ENCODE measurements around the gene DAB1. TPM values are rescaled to one million over a fixed set of nuclear protein-coding genes. Genes with fewer than 3 reads are reported as not detected.

Gene DAB1
- total RNA-seq, 1 donor from 2014 or later: 0.27 TPM

- H3K4me3 Mint-ChIP-seq (ENCODE audit: unreplicated experiment): no peak overlapping the region
- TF ChIP-seq CTCF (IDR thresholded peaks at IDR 0.05): no peak
- no peaks in the 10 kb centered on the region for H3K4me1 Mint-ChIP-seq (ENCODE audit: unreplicated experiment)
- DNase-seq (ENCODE audit: extremely low spot score, unreplicated experiment): no peak
- no peaks in the 10 kb centered on the region for H3K36me3 Mint-ChIP-seq (ENCODE audit: unreplicated experiment)
- no peaks in the 10 kb centered on the region for H3K9me3 Mint-ChIP-seq (ENCODE audit: unreplicated experiment)
- H3K27ac Mint-ChIP-seq (ENCODE audit: unreplicated experiment): no peak overlapping the region
- H3K27me3 Mint-ChIP-seq (ENCODE audit: unreplicated experiment): peaks cover 8% of the 10 kb centered on the region
These were observed 307.0 kb downstream of the DAB1 start for GRCh38 chr1:57116871-57117270.

- Mint-ChIP-seq H3K27ac (ENCODE audit: unreplicated experiment) (no peak overlapping the region), H3K4me3 (ENCODE audit: unreplicated experiment) (no peak overlapping the region), H3K9me3 (ENCODE audit: unreplicated experiment) (no peaks in the 10 kb centered on the region), H3K36me3 (ENCODE audit: unreplicated experiment) (no peaks in the 10 kb centered on the region), H3K4me1 (ENCODE audit: unreplicated experiment) (no peaks in the 10 kb centered on the region), H3K27me3 (ENCODE audit: unreplicated experiment) (peaks cover 3% of the 10 kb centered on the region)
- TF ChIP-seq CTCF (IDR thresholded peaks at IDR 0.05): no peak
- DNase-seq (ENCODE audit: extremely low spot score, unreplicated experiment): no peak
These were observed 308.7 kb downstream of the DAB1 start for GRCh38 chr1:57115030-57115614.

- no peak for TF ChIP-seq CTCF (IDR thresholded peaks at IDR 0.05)
- H3K27me3 Mint-ChIP-seq (ENCODE audit: unreplicated experiment): no peaks in the 10 kb centered on the region
- no peak overlapping the region for H3K4me3 Mint-ChIP-seq (ENCODE audit: unreplicated experiment)
- H3K4me1 Mint-ChIP-seq (ENCODE audit: unreplicated experiment): peaks cover 9% of the 10 kb centered on the region
- no peaks in the 10 kb centered on the region for H3K9me3 Mint-ChIP-seq (ENCODE audit: unreplicated experiment)
- DNase-seq (ENCODE audit: extremely low spot score, unreplicated experiment): no peak
- no peak overlapping the region for H3K27ac Mint-ChIP-seq (ENCODE audit: unreplicated experiment)
- no peaks in the 10 kb centered on the region for H3K36me3 Mint-ChIP-seq (ENCODE audit: unreplicated experiment)
These were observed 311.7 kb downstream of the DAB1 start for GRCh38 chr1:57112148-57112547.

GRCh38 chr1:57111175-57111574 lies 312.7 kb downstream of the DAB1 start:
- no peak overlapping the region for H3K27ac Mint-ChIP-seq (ENCODE audit: unreplicated experiment)
- TF ChIP-seq CTCF (IDR thresholded peaks at IDR 0.05): no peak
- H3K4me1 Mint-ChIP-seq (ENCODE audit: unreplicated experiment): peaks cover 9% of the 10 kb centered on the region
- no peak overlapping the region for H3K4me3 Mint-ChIP-seq (ENCODE audit: unreplicated experiment)
- no peaks in the 10 kb centered on the region for H3K9me3 Mint-ChIP-seq (ENCODE audit: unreplicated experiment)
- DNase-seq (ENCODE audit: extremely low spot score, unreplicated experiment): no peak
- H3K36me3 Mint-ChIP-seq (ENCODE audit: unreplicated experiment): no peaks in the 10 kb centered on the region
- H3K27me3 Mint-ChIP-seq (ENCODE audit: unreplicated experiment): no peaks in the 10 kb centered on the region

GRCh38 chr1:57109883-57110282 lies 314.0 kb downstream of the DAB1 start:
- no peak for TF ChIP-seq CTCF (IDR thresholded peaks at IDR 0.05)
- H3K9me3 Mint-ChIP-seq (ENCODE audit: unreplicated experiment): no peaks in the 10 kb centered on the region
- H3K27ac Mint-ChIP-seq (ENCODE audit: unreplicated experiment): no peak overlapping the region
- peaks cover 9% of the 10 kb centered on the region for H3K4me1 Mint-ChIP-seq (ENCODE audit: unreplicated experiment)
- H3K27me3 Mint-ChIP-seq (ENCODE audit: unreplicated experiment): peaks cover 2% of the 10 kb centered on the region
- H3K36me3 Mint-ChIP-seq (ENCODE audit: unreplicated experiment): no peaks in the 10 kb centered on the region
- no peak for DNase-seq (ENCODE audit: extremely low spot score, unreplicated experiment)
- no peak overlapping the region for H3K4me3 Mint-ChIP-seq (ENCODE audit: unreplicated experiment)

All from osteocyte (in vitro differentiated cells).